IMR-90 (cell line): Measurements from ENCODE around the gene GALNT17. TPM values are rescaled to one million over a fixed set of nuclear protein-coding genes. Genes with fewer than 3 reads are reported as not detected.
"Not testable (repeated sequence)": the region's sequence is repeated elsewhere in the genome, so short reads cannot be mapped to it uniquely, and the experiment has no call there.

ENCODE experiments used
- ATAC-seq: fragments of 200-7000 bp; cut with Tn5 transposase; 2 replicates; pipeline ENCODE4 v1.9.1; 2020; ENCODE audit warnings: low read depth, mild to moderate bottlenecking, moderate library complexity
- BruUV-seq: library from RNA; stranded (reverse); fragments of 400-500 nt; replicated peaks from 2 replicates; lab custom pipeline; 2021; lab: Mats Ljungman, UMichigan
- CTCF ChIA-PET: fragments of 300-600 bp; formaldehyde crosslinking; extraction: SDS; loops from one replicate; lab custom pipeline; 2021; ENCODE audit warnings: antibody characterized with exemption; lab: Yijun Ruan, JAX
- POLR2A ChIA-PET: fragments of 300-600 bp; sonication (Branson Sonifier 250); formaldehyde crosslinking; loops from one replicate; lab custom pipeline; 2022; ENCODE audit warnings: antibody characterized with exemption; ENCODE audit not compliant: unreplicated experiment; lab: Charles Lee
- DNase-seq: peaks from one replicate; pipeline ENCODE4 v3.0.0; 2013
- H2AFZ ChIP-seq: replicated peaks from 2 replicates; pipeline ENCODE3; 2013; ENCODE audit warnings: low read length, mild to moderate bottlenecking; ENCODE audit not compliant: poor library complexity
- H2AK5ac ChIP-seq: 2 replicates; pipeline ENCODE4 v1.6.1; 2013; ENCODE audit warnings: low read depth, low read length, inconsistent platforms
- H2AK9ac ChIP-seq: replicated peaks from 2 replicates; pipeline ENCODE3; 2013; ENCODE audit warnings: mild to moderate bottlenecking, low read depth, low read length, moderate library complexity; ENCODE audit not compliant: poor library complexity
- H2BK120ac ChIP-seq: 2 replicates; pipeline ENCODE4 v1.6.1; 2013; ENCODE audit warnings: low read depth, low read length, inconsistent platforms
- H2BK15ac ChIP-seq: 3 replicates; pipeline ENCODE4 v1.6.1; 2013; ENCODE audit warnings: low read depth, low read length, inconsistent platforms
- H2BK20ac ChIP-seq: 2 replicates; pipeline ENCODE4 v1.6.1; 2013; ENCODE audit warnings: low read depth, mild to moderate bottlenecking, inconsistent platforms, low read length, moderate library complexity
- H2BK5ac ChIP-seq: 2 replicates; pipeline ENCODE4 v1.6.1; 2013; ENCODE audit warnings: mild to moderate bottlenecking, low read depth, low read length, inconsistent platforms; ENCODE audit not compliant: poor library complexity, severe bottlenecking
- H3K14ac ChIP-seq: replicated peaks from 2 replicates; pipeline ENCODE4 v1.6.1; 2013; ENCODE audit warnings: low read depth, low read length, inconsistent platforms
- H3K18ac ChIP-seq: 2 replicates; pipeline ENCODE4 v1.6.1; 2013; ENCODE audit warnings: low read depth, low read length, control low read depth
- H3K23ac ChIP-seq: 2 replicates; pipeline ENCODE4 v1.6.1; 2013; ENCODE audit warnings: low read depth, low read length, inconsistent platforms
- H3K27ac ChIP-seq: 2 replicates; pipeline ENCODE4 v1.5.1; 2013; ENCODE audit warnings: mild to moderate bottlenecking, control low read depth, low read length; ENCODE audit not compliant: insufficient read depth
- H3K27me3 ChIP-seq: 2 replicates; pipeline ENCODE4 v1.6.1; 2013; ENCODE audit warnings: low read length; ENCODE audit not compliant: control insufficient read depth, insufficient read depth
- H3K36me3 ChIP-seq: 2 replicates; pipeline ENCODE4 v1.6.1; 2013; ENCODE audit warnings: low read length, mixed read lengths; ENCODE audit not compliant: control insufficient read depth, insufficient read depth
- H3K4ac ChIP-seq: 2 replicates; pipeline ENCODE4 v1.6.1; 2013; ENCODE audit warnings: low read depth, low read length, inconsistent platforms
- H3K4me1 ChIP-seq: 2 replicates; pipeline ENCODE4 v1.6.1; 2013; ENCODE audit warnings: low read length, mixed read lengths; ENCODE audit not compliant: control insufficient read depth, insufficient read depth
- H3K4me2 ChIP-seq: 2 replicates; pipeline ENCODE4 v1.6.1; 2013; ENCODE audit warnings: low read depth, mild to moderate bottlenecking, control low read depth, low read length, moderate library complexity
- H3K4me3 ChIP-seq: 2 replicates; pipeline ENCODE4 v1.5.1; 2013; ENCODE audit warnings: low read depth, mild to moderate bottlenecking, control low read depth, low read length, moderate library complexity; ENCODE audit not compliant: insufficient read depth
- H3K56ac ChIP-seq: 2 replicates; pipeline ENCODE4 v1.6.1; 2013; ENCODE audit warnings: low read length, inconsistent platforms; ENCODE audit not compliant: insufficient read depth; ENCODE audit errors: extremely low read depth
- H3K79me1 ChIP-seq, 2 experiments: 2 replicates each; pipeline ENCODE4 v1.6.1; 2013; ENCODE audit warnings: low read length in 2 of 2, inconsistent platforms in 1 of 2, low read depth in 1 of 2
- H3K9ac ChIP-seq: 2 replicates; pipeline ENCODE4 v1.6.1; 2013; ENCODE audit warnings: low read depth, low read length, control low read depth
- H3K9me1 ChIP-seq: 2 replicates; pipeline ENCODE4 v1.6.1; 2013; ENCODE audit warnings: low read length, inconsistent platforms; ENCODE audit not compliant: insufficient read depth
- H3K9me3 ChIP-seq: 2 replicates; pipeline ENCODE4 v1.6.1; 2013; ENCODE audit warnings: low read length; ENCODE audit not compliant: control insufficient read depth, insufficient read depth
- H4K20me1 ChIP-seq: 2 replicates; pipeline ENCODE4 v1.6.1; 2013; ENCODE audit warnings: low read length, inconsistent platforms; ENCODE audit not compliant: insufficient read depth
- H4K5ac ChIP-seq: 2 replicates; pipeline ENCODE4 v1.6.1; 2013; ENCODE audit warnings: mild to moderate bottlenecking, low read depth, low read length, control low read depth
- H4K8ac ChIP-seq, 2 experiments: 2 replicates each; pipeline ENCODE4 v1.6.1; 2013; ENCODE audit warnings: low read depth in 2 of 2, low read length in 2 of 2, control low read depth in 1 of 2, inconsistent platforms in 1 of 2
- H4K91ac ChIP-seq: 2 replicates; pipeline ENCODE4 v1.6.1; 2013; ENCODE audit warnings: low read depth, low read length, inconsistent platforms; ENCODE audit not compliant: insufficient read depth
- BHLHE40 ChIP-seq: fragments of 150-350 bp; IDR thresholded peaks from 2 replicates; pipeline ENCODE4 v1.6.1; 2016; ENCODE audit warnings: mild to moderate bottlenecking, low read depth, low read length
- CEBPB ChIP-seq: IDR thresholded peaks from 2 replicates; pipeline ENCODE4 v1.6.1; 2012; ENCODE audit warnings: low read depth, low read length, improper control_type of control experiment
- CHD1 ChIP-seq: IDR thresholded peaks from 2 replicates; pipeline ENCODE4 v1.6.1; 2012; ENCODE audit warnings: low read depth, low read length, improper control_type of control experiment
- FOS ChIP-seq: fragments of 150-350 bp; IDR thresholded peaks from 2 replicates; pipeline ENCODE4 v1.6.1; 2016; ENCODE audit warnings: low read depth, low read length
- MAFK ChIP-seq: IDR thresholded peaks from 2 replicates; pipeline ENCODE4 v1.6.1; 2012; ENCODE audit warnings: low read depth, low read length, improper control_type of control experiment
- MAZ ChIP-seq: IDR thresholded peaks from 2 replicates; pipeline ENCODE4 v1.6.1; 2012; ENCODE audit warnings: low read depth, mild to moderate bottlenecking, low read length, improper control_type of control experiment, moderate library complexity, borderline replicate concordance
- MXI1 ChIP-seq: IDR thresholded peaks from 2 replicates; pipeline ENCODE4 v1.6.1; 2012; ENCODE audit warnings: low read depth, mild to moderate bottlenecking, low read length, moderate library complexity, borderline replicate concordance
- NFE2L2 ChIP-seq: fragments of 150-350 bp; IDR thresholded peaks from 2 replicates; pipeline ENCODE4 v1.6.1; 2016; ENCODE audit warnings: low read depth, mild to moderate bottlenecking, low read length
- POLR2A ChIP-seq: IDR thresholded peaks from 2 replicates; pipeline ENCODE4 v1.6.1; 2012; ENCODE audit warnings: mild to moderate bottlenecking, low read depth, low read length
- RCOR1 ChIP-seq: IDR thresholded peaks from 2 replicates; pipeline ENCODE4 v1.6.1; 2012; ENCODE audit warnings: mild to moderate bottlenecking, low read length, improper control_type of control experiment; ENCODE audit not compliant: insufficient replicate concordance
- WGBS, 2 experiments: methylation state at CpG; one replicate each; pipeline versions ENCODE4 v1.1.5 to v1.1.7; 2013; ENCODE audit warnings: missing lambda C conversion rate in 2 of 2; ENCODE audit not compliant: insufficient read length in 1 of 2; ENCODE audit errors: extremely low coverage in 2 of 2; 5-methylcytosine and 5-hydroxymethylcytosine counted together
- dilution Hi-C: fragments of 300-500 bp; cut with HindIII; formaldehyde crosslinking; loops from one replicate; pipeline ENCODE4 v1.14.3; 2018; ENCODE audit warnings: low sequenced_read_pairs; ENCODE audit not compliant: unreplicated experiment
- in situ Hi-C: fragments of 300-500 bp; cut with MboI; formaldehyde crosslinking; loops from 3 replicates; pipeline ENCODE4 v1.14.3; 2019; ENCODE audit warnings: low sequenced_read_pairs, inconsistent platforms, mixed read lengths
- intact Hi-C: fragments of 100-400 bp; cut with micrococcal nuclease; formaldehyde crosslinking; loops from 2 replicates; pipeline ENCODE4 v1.10.0; 2022
- polyA plus RNA-seq, 3 experiments: library from polyadenylated mRNA; depleted of rRNA; stranded (reverse); fragments of >200 nt; gene quantifications; 2 replicates each; pipeline ENCODE4 v1.2.3, GENCODE V29; 2012; ENCODE audit warnings: low replicate concordance in 1 of 3
- total RNA-seq: library from RNA; depleted of rRNA; stranded (reverse); fragments of >200 nt; gene quantifications from 2 replicates; pipeline ENCODE4 v1.2.3, GENCODE V29; 2012

The GALNT17 gene
- total and polyA plus RNA-seq, 2 of the 4 experiments (the other 2 are of a cell fraction), result not detected

DNA sequence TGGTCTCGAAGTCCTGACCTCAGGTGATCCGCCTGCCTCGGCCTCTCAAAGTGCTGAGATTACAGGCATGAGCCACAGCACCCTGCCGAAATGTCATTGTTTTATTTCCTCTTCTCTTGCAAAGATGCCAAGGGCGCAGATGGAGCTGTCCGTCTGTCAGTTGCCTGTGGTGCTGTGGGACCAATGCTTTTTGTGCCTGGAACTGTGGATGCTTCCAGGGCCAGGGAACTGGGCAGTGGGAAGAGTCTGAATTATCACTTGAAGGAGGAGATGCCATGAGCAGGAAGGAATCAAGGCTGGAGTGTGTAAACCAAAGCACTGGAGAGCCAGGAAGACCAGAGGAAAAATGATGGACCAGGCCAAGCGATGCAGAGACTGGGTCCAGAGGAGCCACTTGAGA is 459.9 kb downstream of the GALNT17 start:
- H3K9me1 ChIP-seq, result no peaks in the 10 kb centered on the region
- no peak overlapping the region for H4K5ac ChIP-seq
- no peak overlapping the region for H2AFZ ChIP-seq
- H3K79me1 ChIP-seq, result no peaks in the 10 kb centered on the region
- no peaks in the 10 kb centered on the region for H4K20me1 ChIP-seq
- H3K56ac ChIP-seq, result no peak overlapping the region
- no peak overlapping the region for H3K23ac ChIP-seq
- H2BK15ac ChIP-seq, result no peak overlapping the region
- ChIA-PET CTCF (no interaction called here), POLR2A (no interaction called here)
- dilution Hi-C loops, result no loop called here
- H3K9ac ChIP-seq, result no peak overlapping the region
- no peak overlapping the region for H2BK5ac ChIP-seq
- H3K36me3 ChIP-seq, result no peaks in the 10 kb centered on the region
- no peak overlapping the region for H3K4me2 ChIP-seq
- no peak for TF ChIP-seq BHLHE40
- no peak for TF ChIP-seq FOS
- TF ChIP-seq MAZ, result no peak
- no peak for TF ChIP-seq MAFK
- no peak for TF ChIP-seq RCOR1
- no peak for TF ChIP-seq CEBPB
- TF ChIP-seq NFE2L2, result no peak
- no peak for TF ChIP-seq MXI1
- TF ChIP-seq CHD1, result no peak
- TF ChIP-seq POLR2A, result no peak
- H3K9me3 ChIP-seq, result peaks cover 13% of the 10 kb centered on the region
- H4K91ac ChIP-seq, result no peak overlapping the region
- no peak overlapping the region for H4K8ac ChIP-seq
- H3K14ac ChIP-seq, result no peak overlapping the region
- intact Hi-C loops, result no loop called here
- ATAC-seq (no peak), DNase-seq (no peak)
- H3K4ac ChIP-seq, result no peak overlapping the region
- no peak overlapping the region for H2AK9ac ChIP-seq
- no peak overlapping the region for H3K18ac ChIP-seq
- H2BK120ac ChIP-seq, result no peak overlapping the region
- in situ Hi-C loops, result no loop called here
- H2AK5ac ChIP-seq, result no peak overlapping the region
- 49% methylated on average over 3 of the region's 7 CpGs; no CpG with 5 or more reads in 1 of the 2 experiments for whole genome bisulfite sequencing, 2 experiments
- no peaks in the 10 kb centered on the region for H3K4me1 ChIP-seq
- no peaks in the 10 kb centered on the region for H3K27me3 ChIP-seq
- H3K27ac ChIP-seq, result no peak overlapping the region
- no peak overlapping the region for H3K4me3 ChIP-seq
- H2BK20ac ChIP-seq, result no peak overlapping the region
- no TSS peak for BruUV-seq

GRCh38 chr7:71592388-71592787 is 460.4 kb downstream of the GALNT17 start:
- H3K14ac ChIP-seq, BruUV-seq, intact Hi-C loops, H3K56ac ChIP-seq, POLR2A ChIA-PET, H3K4ac ChIP-seq, H3K36me3 ChIP-seq, H3K27ac ChIP-seq, H3K27me3 ChIP-seq, H3K23ac ChIP-seq, H2AK9ac ChIP-seq, H2BK20ac ChIP-seq, H3K18ac ChIP-seq, H2BK15ac ChIP-seq, H3K4me3 ChIP-seq, H4K8ac ChIP-seq, H3K4me2 ChIP-seq, H2AFZ ChIP-seq, H4K20me1 ChIP-seq, H2BK120ac ChIP-seq, H2BK5ac ChIP-seq, H3K9ac ChIP-seq, H3K79me1 ChIP-seq, H4K91ac ChIP-seq, in situ Hi-C loops, H3K4me1 ChIP-seq, DNase-seq, H3K9me1 ChIP-seq, dilution Hi-C loops, ATAC-seq, H2AK5ac ChIP-seq, H4K5ac ChIP-seq, CTCF ChIA-PET: not testable (repeated sequence)
- H3K9me3 ChIP-seq, result peaks cover 13% of the 10 kb centered on the region
- no CpG with 5 or more reads among the region's 4 CpGs for WGBS, 2 experiments
